Measurements from ENCODE around the gene CLEC18A.
"Not testable (repeated sequence)": the region's sequence is repeated elsewhere in the genome, so short reads cannot be mapped to it uniquely, and the experiment has no call there.

- TF ChIP-seq, protein P1, sequence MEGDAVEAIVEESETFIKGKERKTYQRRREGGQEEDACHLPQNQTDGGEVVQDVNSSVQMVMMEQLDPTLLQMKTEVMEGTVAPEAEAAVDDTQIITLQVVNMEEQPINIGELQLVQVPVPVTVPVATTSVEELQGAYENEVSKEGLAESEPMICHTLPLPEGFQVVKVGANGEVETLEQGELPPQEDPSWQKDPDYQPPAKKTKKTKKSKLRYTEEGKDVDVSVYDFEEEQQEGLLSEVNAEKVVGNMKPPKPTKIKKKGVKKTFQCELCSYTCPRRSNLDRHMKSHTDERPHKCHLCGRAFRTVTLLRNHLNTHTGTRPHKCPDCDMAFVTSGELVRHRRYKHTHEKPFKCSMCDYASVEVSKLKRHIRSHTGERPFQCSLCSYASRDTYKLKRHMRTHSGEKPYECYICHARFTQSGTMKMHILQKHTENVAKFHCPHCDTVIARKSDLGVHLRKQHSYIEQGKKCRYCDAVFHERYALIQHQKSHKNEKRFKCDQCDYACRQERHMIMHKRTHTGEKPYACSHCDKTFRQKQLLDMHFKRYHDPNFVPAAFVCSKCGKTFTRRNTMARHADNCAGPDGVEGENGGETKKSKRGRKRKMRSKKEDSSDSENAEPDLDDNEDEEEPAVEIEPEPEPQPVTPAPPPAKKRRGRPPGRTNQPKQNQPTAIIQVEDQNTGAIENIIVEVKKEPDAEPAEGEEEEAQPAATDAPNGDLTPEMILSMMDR (IDR thresholded peaks at IDR 0.05; ENCODE audit: low read length), result not testable (repeated sequence)
- not testable (repeated sequence) for TF ChIP-seq EZH2 (IDR thresholded peaks at IDR 0.05; ENCODE audit: borderline replicate concordance, low read length)
Measured at GRCh38 chr16:69972120-69972519, 21.0 kb downstream of the CLEC18A start.
